Dedifferentiated amniotic fluid mesenchymal stem cell (primary cell): ENCODE measurements around the gene CRACR2A.

Experiments used
- DNase-seq: peaks from one replicate; pipeline ENCODE4 v3.0.0-alpha.2; 2016; ENCODE audit errors: extremely low spot score

The CRACR2A gene

GRCh38 chr12:3622021-3622821 lies 130.7 kb downstream of the CRACR2A start:
- DNase-seq = no peak

- DNase-seq = no peak
Observed at GRCh38 chr12:3620856-3621255, 132.1 kb downstream of the CRACR2A start.

- no peak for DNase-seq
Observed at GRCh38 chr12:3617565-3617964, 135.3 kb downstream of the CRACR2A start.

GRCh38 chr12:3615862-3616261 lies 137.0 kb downstream of the CRACR2A start:
- DNase-seq = no peak

- DNase-seq = no peak
Observed at GRCh38 chr12:3614806-3615466, 138.0 kb downstream of the CRACR2A start.

- DNase-seq = no peak
Observed at GRCh38 chr12:3613641-3614395, 139.1 kb downstream of the CRACR2A start.

GRCh38 chr12:3611860-3612703 lies 140.8 kb downstream of the CRACR2A start:
- DNase-seq = no peak

- no peak for DNase-seq
Observed at GRCh38 chr12:3607821-3608220, 145.1 kb downstream of the CRACR2A start.

- no peak for DNase-seq
Observed at GRCh38 chr12:3607039-3607720, 145.7 kb downstream of the CRACR2A start.

- DNase-seq = no peak
Observed at GRCh38 chr12:3606128-3606527, 146.8 kb downstream of the CRACR2A start.

- DNase-seq = no peak
Observed at GRCh38 chr12:3605692-3606091, 147.2 kb downstream of the CRACR2A start.

GRCh38 chr12:3604748-3605586 lies 147.9 kb downstream of the CRACR2A start:
- DNase-seq = no peak

GRCh38 chr12:3604286-3604685 lies 148.6 kb downstream of the CRACR2A start:
- DNase-seq = no peak

GRCh38 chr12:3603576-3603975 lies 149.3 kb downstream of the CRACR2A start:
- DNase-seq = no peak

- DNase-seq = no peak
Observed at GRCh38 chr12:3602488-3602887, 150.4 kb downstream of the CRACR2A start.

GRCh38 chr12:3601461-3602150 lies 151.3 kb downstream of the CRACR2A start:
- DNase-seq = no peak

- no peak for DNase-seq
Observed at GRCh38 chr12:3600951-3601350, 152.0 kb downstream of the CRACR2A start.

GRCh38 chr12:3600039-3600720 lies 152.7 kb downstream of the CRACR2A start:
- no peak for DNase-seq
